Lung (tissue), 12 donors: ENCODE results near the gene TMEM158. TPM values are rescaled to one million over a fixed set of nuclear protein-coding genes. Genes with fewer than 3 reads are reported as not detected.

Source experiments
- ATAC-seq: fragments of 200-7000 bp; cut with Tn5 transposase; one replicate; pipeline ENCODE4 v1.9.1; 2020; ENCODE audit warnings: moderate number of reproducible peaks; ENCODE audit not compliant: insufficient read depth, low FRiP score
- DNase-seq, 3 donors: peaks; one replicate each; pipeline ENCODE4 v3.0.0-alpha.2; 2013 to 2017
- H3K27ac ChIP-seq, 2 donors: one replicate each; pipeline ENCODE4 v1.5.1; 2013; ENCODE audit warnings: mild to moderate bottlenecking in 2 of 2, moderate library complexity in 2 of 2, control low read depth in 1 of 2, inconsistent platforms in 1 of 2, low read depth in 1 of 2, low read length in 1 of 2
- H3K27me3 ChIP-seq, 3 donors: one replicate each; pipeline ENCODE4 v1.5.1; 2013; ENCODE audit warnings: low read length in 2 of 3; ENCODE audit not compliant: control insufficient read depth in 3 of 3, insufficient read depth in 3 of 3
- H3K36me3 ChIP-seq, 4 donors: one replicate each; pipeline ENCODE4 v1.5.1; 2013; ENCODE audit warnings: low read length in 4 of 4, mild to moderate bottlenecking in 1 of 4, moderate library complexity in 1 of 4; ENCODE audit not compliant: control insufficient read depth in 4 of 4, insufficient read depth in 4 of 4
- H3K4me1 ChIP-seq, 5 donors: one replicate each; pipeline ENCODE4 v1.5.1; 2013; ENCODE audit warnings: low read length in 5 of 5, mild to moderate bottlenecking in 2 of 5, moderate library complexity in 1 of 5; ENCODE audit not compliant: control insufficient read depth in 5 of 5, insufficient read depth in 5 of 5
- H3K4me3 ChIP-seq: one replicate; pipeline ENCODE4 v1.5.1; 2013; ENCODE audit warnings: mild to moderate bottlenecking, control low read depth, moderate library complexity
- H3K9ac ChIP-seq, 2 donors: one replicate each; pipeline ENCODE4 v1.5.1; 2013; ENCODE audit warnings: low read length in 2 of 2, control low read depth in 1 of 2; ENCODE audit not compliant: insufficient read depth in 1 of 2
- H3K9me3 ChIP-seq, 4 donors: one replicate each; pipeline ENCODE4 v1.5.1; 2013; ENCODE audit warnings: low read length in 3 of 4, mild to moderate bottlenecking in 1 of 4, moderate library complexity in 1 of 4; ENCODE audit not compliant: control insufficient read depth in 4 of 4, insufficient read depth in 3 of 4
- CTCF ChIP-seq: IDR thresholded peaks from 2 replicates; pipeline ENCODE4 v1.5.1; 2012; ENCODE audit warnings: mild to moderate bottlenecking; ENCODE audit errors: control extremely low read depth, extremely low read depth
- WGBS, 2 donors: extraction: QIAGEN DNeasy Blood & Tissue Kit; methylation state at CpG; one replicate each; pipeline ENCODE4 v1.1.7; 2013; 5-methylcytosine and 5-hydroxymethylcytosine counted together
- polyA plus RNA-seq, 2 donors: library from polyadenylated mRNA; stranded (reverse); fragments of 200-250 nt; gene quantifications; one replicate each; pipeline ENCODE4 v1.2.1, GENCODE V29; 2013
- total RNA-seq, 2 donors: library from RNA; depleted of rRNA in 1 of 2; stranded (reverse); fragments of >200 nt in 1 of 2; gene quantifications; one replicate each; pipeline ENCODE4 v1.2.1, GENCODE V29; 2014 to 2021
- donor health status: control.
- donor health status: control.
- donor health status: Bipolar disorder and iron deficiency.
- donor health status: healthy.
- donor health status: DM: yes; HTN: yes; CAD: no.

The TMEM158 gene
- total and polyA plus RNA-seq, 4 donors = 1.1 to 3.4 (median 1.4) TPM

GRCh38 chr3:45219694-45220093 is 6.4 kb downstream of the TMEM158 start:
- DNase-seq = no peak
- Histone ChIP-seq H3K36me3 (no peaks in the 10 kb centered on the region), H3K9me3 (peaks cover 0 to 2% (median 0%) of the 10 kb centered on the region in 4 donors), H3K4me3 (no peak overlapping the region), H3K9ac (no peak overlapping the region), H3K27ac (no peak overlapping the region), H3K27me3 (peaks cover 0 to 19% (median 15%) of the 10 kb centered on the region in 3 donors), H3K4me1 (peaks cover 0 to 13% (median 0%) of the 10 kb centered on the region in 5 donors)
- 97% methylated on average over 8 of the region's 8 CpGs for WGBS, 2 donors
- no peak for ATAC-seq
- TF ChIP-seq CTCF = no peak

GRCh38 chr3:45218578-45219390 is 7.3 kb downstream of the TMEM158 start:
- no peak overlapping the region for H3K4me3 ChIP-seq
- no peak for DNase-seq
- 70 to 81% methylated on average over 11 of the region's 11 CpGs for WGBS, 2 donors
- H3K9ac ChIP-seq = no peak overlapping the region
- H3K27ac ChIP-seq = no peak overlapping the region
- no peak for ATAC-seq
- peaks cover 0 to 12% (median 10%) of the 10 kb centered on the region in 3 donors for H3K27me3 ChIP-seq
- peaks cover 0 to 2% (median 0%) of the 10 kb centered on the region in 4 donors for H3K9me3 ChIP-seq
- peaks cover 0 to 7% (median 0%) of the 10 kb centered on the region in 5 donors for H3K4me1 ChIP-seq
- no peak for TF ChIP-seq CTCF
- no peaks in the 10 kb centered on the region for H3K36me3 ChIP-seq

- no peak overlapping the region for H3K9ac ChIP-seq
- H3K27me3 ChIP-seq = no peaks in the 10 kb centered on the region
- H3K27ac ChIP-seq = no peak overlapping the region
- 70 to 79% methylated on average over 10 of the region's 10 CpGs for WGBS, 2 donors
- no peak for ATAC-seq
- H3K4me1 ChIP-seq = peaks cover 0 to 12% (median 0%) of the 10 kb centered on the region in 5 donors
- H3K4me3 ChIP-seq = no peak overlapping the region
- DNase-seq = peak in 1 of 3 donors; percentile 41
- no peak for TF ChIP-seq CTCF
- peaks cover 0 to 2% (median 0%) of the 10 kb centered on the region in 4 donors for H3K9me3 ChIP-seq
- H3K36me3 ChIP-seq = no peaks in the 10 kb centered on the region
Measured at GRCh38 chr3:45216021-45216609, 10.0 kb downstream of the TMEM158 start.
